GM18858 (cell line): ENCODE results near the gene DCP1A.
"Not testable (repeated sequence)": the region's sequence is repeated elsewhere in the genome, so short reads cannot be mapped to it uniquely, and the experiment has no call there.

ENCODE experiments used
- ATAC-seq: cut with Tn5 transposase; IDR thresholded peaks from one replicate; pipeline ENCODE4 v1.9.1; 2021; ENCODE audit not compliant: unreplicated experiment

Gene DCP1A

GRCh38 chr3:53269193-53269592 is 78.2 kb downstream of the DCP1A start:
- ATAC-seq, result not testable (repeated sequence)

- ATAC-seq, result no peak
Observed at GRCh38 chr3:53267766-53268165, 79.6 kb downstream of the DCP1A start.

GRCh38 chr3:53264718-53265117 is 82.6 kb downstream of the DCP1A start:
- no peak for ATAC-seq

- ATAC-seq, result no peak
Observed at GRCh38 chr3:53263907-53264306, 83.4 kb downstream of the DCP1A start.

- no peak for ATAC-seq
Observed at GRCh38 chr3:53261712-53262111, 85.6 kb downstream of the DCP1A start.

GRCh38 chr3:53260286-53260785 is 87.0 kb downstream of the DCP1A start:
- ATAC-seq, result no peak

GRCh38 chr3:53259427-53260259 is 87.7 kb downstream of the DCP1A start:
- no peak for ATAC-seq

- ATAC-seq, result no peak
Observed at GRCh38 chr3:53258600-53259426, 88.5 kb downstream of the DCP1A start.

- ATAC-seq, result no peak
Observed at GRCh38 chr3:53257465-53257864, 89.9 kb downstream of the DCP1A start.

- no peak for ATAC-seq
Observed at GRCh38 chr3:53256704-53257055, 90.7 kb downstream of the DCP1A start.

GRCh38 chr3:53255775-53256703 is 91.3 kb downstream of the DCP1A start, which contains the start of gene TKT:
Gene TKT, minus strand, starts transcription at chr3:53256022. Its CDS starts 80 bp downstream, at chr3:53255942.
- ATAC-seq, result peak; percentile 36

GRCh38 chr3:53255423-53255774 is 91.9 kb downstream of the DCP1A start:
- peak; percentile 32 for ATAC-seq

- peak; percentile 30 for ATAC-seq
Observed at GRCh38 chr3:53254509-53255422, 92.6 kb downstream of the DCP1A start.

- no peak for ATAC-seq
Observed at GRCh38 chr3:53253707-53254508, 93.4 kb downstream of the DCP1A start.

- not testable (repeated sequence) for ATAC-seq
Observed at GRCh38 chr3:53252947-53253322, 94.4 kb downstream of the DCP1A start.

- no peak for ATAC-seq
Observed at GRCh38 chr3:53252096-53252946, 95.0 kb downstream of the DCP1A start.

GRCh38 chr3:53250881-53251605 is 96.3 kb downstream of the DCP1A start:
- no peak for ATAC-seq
